Right lobe of liver (tissue), 4 donors: ENCODE results near the gene DUS3L.

Source experiments
- POLR2A ChIP-seq: fragments of 450-650 bp; IDR thresholded peaks from one replicate; pipeline ENCODE4 v1.6.1; 2017; ENCODE audit warnings: antibody characterized with exemption, mild to moderate bottlenecking
- TF ChIP-seq, protein P1 (sequence below), 4 donors: fragments of 200-600 bp in 3 of 4; fragments of 450-650 bp in 1 of 4; IDR thresholded peaks; one replicate each; pipeline versions ENCODE4 v1.5.1 to v1.8.0; 2016 to 2022; ENCODE audit warnings: antibody characterized with exemption in 4 of 4, mild to moderate bottlenecking in 2 of 4
- donor health status: DM: no; HTN: no; CAD: no.
- donor health status: DM: no; HTN: no; CAD: no.
- donor health status: DM: no; HTN: yes; CAD: no.

DNA sequence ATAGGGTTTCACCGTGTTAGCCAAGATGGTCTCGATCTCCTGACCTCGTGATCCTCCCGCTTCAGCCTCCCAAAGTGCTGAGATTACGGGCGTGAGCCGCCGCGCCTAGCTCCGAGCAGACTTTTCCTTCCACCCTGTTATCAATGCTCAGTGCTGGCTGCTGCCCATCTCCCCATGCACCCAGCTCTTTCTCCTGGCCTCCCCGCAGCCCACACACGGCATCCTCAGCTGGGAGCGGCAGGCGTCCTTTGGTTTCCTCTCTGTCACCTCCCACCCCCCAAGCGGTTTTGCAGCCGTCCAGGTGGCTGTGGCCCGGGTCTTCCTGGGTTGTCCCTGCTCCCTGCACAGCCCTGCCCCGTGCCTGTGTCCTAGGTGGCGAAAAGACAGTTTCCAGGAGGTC, 18.5 kb downstream of the DUS3L start:
- TF ChIP-seq, protein P1, sequence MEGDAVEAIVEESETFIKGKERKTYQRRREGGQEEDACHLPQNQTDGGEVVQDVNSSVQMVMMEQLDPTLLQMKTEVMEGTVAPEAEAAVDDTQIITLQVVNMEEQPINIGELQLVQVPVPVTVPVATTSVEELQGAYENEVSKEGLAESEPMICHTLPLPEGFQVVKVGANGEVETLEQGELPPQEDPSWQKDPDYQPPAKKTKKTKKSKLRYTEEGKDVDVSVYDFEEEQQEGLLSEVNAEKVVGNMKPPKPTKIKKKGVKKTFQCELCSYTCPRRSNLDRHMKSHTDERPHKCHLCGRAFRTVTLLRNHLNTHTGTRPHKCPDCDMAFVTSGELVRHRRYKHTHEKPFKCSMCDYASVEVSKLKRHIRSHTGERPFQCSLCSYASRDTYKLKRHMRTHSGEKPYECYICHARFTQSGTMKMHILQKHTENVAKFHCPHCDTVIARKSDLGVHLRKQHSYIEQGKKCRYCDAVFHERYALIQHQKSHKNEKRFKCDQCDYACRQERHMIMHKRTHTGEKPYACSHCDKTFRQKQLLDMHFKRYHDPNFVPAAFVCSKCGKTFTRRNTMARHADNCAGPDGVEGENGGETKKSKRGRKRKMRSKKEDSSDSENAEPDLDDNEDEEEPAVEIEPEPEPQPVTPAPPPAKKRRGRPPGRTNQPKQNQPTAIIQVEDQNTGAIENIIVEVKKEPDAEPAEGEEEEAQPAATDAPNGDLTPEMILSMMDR (IDR thresholded peaks at IDR 0.05): no peak
- no peak for TF ChIP-seq POLR2A
